ENCODE results near the gene ARPP21.

GRCh38 chr3:35780800-35781199, 141.5 kb downstream of the ARPP21 start:
- no peak for TF ChIP-seq POLR2A (IDR thresholded peaks at IDR 0.05; ENCODE audit: low read length)
- TF ChIP-seq GATA1 (IDR thresholded peaks at IDR 0.05; ENCODE audit: low read depth, low read length) = no peak
